HFFc6 (cell line): ENCODE results near the gene PPP1R12B. TPM values are rescaled to one million over a fixed set of nuclear protein-coding genes. Genes with fewer than 3 reads are reported as not detected.
"Not testable (repeated sequence)": the region's sequence is repeated elsewhere in the genome, so short reads cannot be mapped to it uniquely, and the experiment has no call there.

Source experiments
- DNase-seq: peaks from one replicate; pipeline ENCODE4 v3.0.0-alpha.2; 2018
- H3K27ac Mint-ChIP-seq: 2 replicates; pipeline ENCODE4 v1.8.0; 2020; ENCODE audit warnings: mild to moderate bottlenecking, mixed read lengths
- H3K27me3 Mint-ChIP-seq: 2 replicates; pipeline ENCODE4 v1.8.0; 2021; ENCODE audit warnings: mild to moderate bottlenecking, moderate library complexity, mixed read lengths; ENCODE audit not compliant: insufficient read depth
- H3K36me3 Mint-ChIP-seq: 2 replicates; pipeline ENCODE4 v1.8.0; 2021; ENCODE audit warnings: low read depth, mixed read lengths
- H3K4me1 Mint-ChIP-seq: 2 replicates; pipeline ENCODE4 v1.8.0; 2020; ENCODE audit warnings: low read depth, mixed read lengths
- H3K4me3 Mint-ChIP-seq: 2 replicates; pipeline ENCODE4 v1.8.0; 2020; ENCODE audit warnings: mild to moderate bottlenecking, moderate library complexity, mixed read lengths
- H3K9me3 Mint-ChIP-seq: 2 replicates; pipeline ENCODE4 v1.8.0; 2020; ENCODE audit warnings: mild to moderate bottlenecking, mixed read lengths
- total RNA-seq, 6 experiments: library from RNA; stranded (reverse); fragmentation: NEBNext Ultra II Directional; extraction: Animal tissue kit (Norgen Biotek cat#: 25700); gene quantifications; 2 replicates in 1 of 6; 3 replicates in 5 of 6; pipeline ENCODE4 v1.2.3, GENCODE V29; 2021
- TF ChIP-seq, protein P1 (sequence below): fragments of 200-600 bp; sonication (generic); IDR thresholded peaks from 2 replicates; pipeline ENCODE4 v1.5.0; 2021; ENCODE audit warnings: antibody characterized with exemption, mild to moderate bottlenecking

Gene PPP1R12B
- total RNA-seq, 6 experiments from 2014 or later: 5.3 to 9.9 (median 6.9) TPM

DNA sequence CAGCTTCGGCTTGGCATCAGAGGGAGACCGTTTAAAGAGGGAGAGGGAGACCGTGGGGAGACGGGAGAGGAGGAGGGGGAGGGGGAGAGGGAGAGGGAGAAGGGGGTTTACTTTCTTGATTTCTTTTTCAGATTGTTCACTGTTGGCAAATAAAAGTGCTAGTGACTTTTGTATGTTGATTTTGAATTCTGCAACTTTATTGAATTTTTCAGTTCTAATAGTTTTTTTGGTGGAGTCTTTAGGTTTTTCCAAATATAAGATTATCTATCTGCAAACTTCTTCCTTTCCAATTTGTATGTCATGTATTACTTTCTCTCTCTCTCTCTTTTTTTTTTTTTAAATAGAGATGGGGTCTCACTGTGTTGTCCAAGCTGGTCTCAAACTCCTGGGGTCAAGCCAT lies 104.0 kb downstream of the PPP1R12B start:
- Mint-ChIP-seq H3K27me3 (no peaks in the 10 kb centered on the region), H3K9me3 (no peaks in the 10 kb centered on the region), H3K4me3 (no peak overlapping the region), H3K36me3 (peaks cover 31% of the 10 kb centered on the region), H3K27ac (no peak overlapping the region), H3K4me1 (peaks cover 22% of the 10 kb centered on the region)
- TF ChIP-seq, protein P1, sequence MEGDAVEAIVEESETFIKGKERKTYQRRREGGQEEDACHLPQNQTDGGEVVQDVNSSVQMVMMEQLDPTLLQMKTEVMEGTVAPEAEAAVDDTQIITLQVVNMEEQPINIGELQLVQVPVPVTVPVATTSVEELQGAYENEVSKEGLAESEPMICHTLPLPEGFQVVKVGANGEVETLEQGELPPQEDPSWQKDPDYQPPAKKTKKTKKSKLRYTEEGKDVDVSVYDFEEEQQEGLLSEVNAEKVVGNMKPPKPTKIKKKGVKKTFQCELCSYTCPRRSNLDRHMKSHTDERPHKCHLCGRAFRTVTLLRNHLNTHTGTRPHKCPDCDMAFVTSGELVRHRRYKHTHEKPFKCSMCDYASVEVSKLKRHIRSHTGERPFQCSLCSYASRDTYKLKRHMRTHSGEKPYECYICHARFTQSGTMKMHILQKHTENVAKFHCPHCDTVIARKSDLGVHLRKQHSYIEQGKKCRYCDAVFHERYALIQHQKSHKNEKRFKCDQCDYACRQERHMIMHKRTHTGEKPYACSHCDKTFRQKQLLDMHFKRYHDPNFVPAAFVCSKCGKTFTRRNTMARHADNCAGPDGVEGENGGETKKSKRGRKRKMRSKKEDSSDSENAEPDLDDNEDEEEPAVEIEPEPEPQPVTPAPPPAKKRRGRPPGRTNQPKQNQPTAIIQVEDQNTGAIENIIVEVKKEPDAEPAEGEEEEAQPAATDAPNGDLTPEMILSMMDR: no peak
- DNase-seq: no peak

GRCh38 chr1:202456372-202457169 lies 108.1 kb downstream of the PPP1R12B start:
- Mint-ChIP-seq H3K4me3 (peak overlapping the region; percentile 70), H3K27ac (peak overlapping the region; percentile 95), H3K4me1 (peaks cover 53% of the 10 kb centered on the region), H3K36me3 (peaks cover 20% of the 10 kb centered on the region)
- H3K27me3 Mint-ChIP-seq, H3K9me3 Mint-ChIP-seq: not testable (repeated sequence)
- DNase-seq: peak; percentile 56

GRCh38 chr1:202458651-202459050 lies 110.2 kb downstream of the PPP1R12B start:
- H3K9me3 Mint-ChIP-seq, H3K4me3 Mint-ChIP-seq, H3K27me3 Mint-ChIP-seq, DNase-seq: not testable (repeated sequence)
- Mint-ChIP-seq H3K4me1 (peaks cover 53% of the 10 kb centered on the region), H3K27ac (peak overlapping the region; percentile 91; the same call in 1 of the 2 replicates), H3K36me3 (peaks cover 12% of the 10 kb centered on the region)

DNA sequence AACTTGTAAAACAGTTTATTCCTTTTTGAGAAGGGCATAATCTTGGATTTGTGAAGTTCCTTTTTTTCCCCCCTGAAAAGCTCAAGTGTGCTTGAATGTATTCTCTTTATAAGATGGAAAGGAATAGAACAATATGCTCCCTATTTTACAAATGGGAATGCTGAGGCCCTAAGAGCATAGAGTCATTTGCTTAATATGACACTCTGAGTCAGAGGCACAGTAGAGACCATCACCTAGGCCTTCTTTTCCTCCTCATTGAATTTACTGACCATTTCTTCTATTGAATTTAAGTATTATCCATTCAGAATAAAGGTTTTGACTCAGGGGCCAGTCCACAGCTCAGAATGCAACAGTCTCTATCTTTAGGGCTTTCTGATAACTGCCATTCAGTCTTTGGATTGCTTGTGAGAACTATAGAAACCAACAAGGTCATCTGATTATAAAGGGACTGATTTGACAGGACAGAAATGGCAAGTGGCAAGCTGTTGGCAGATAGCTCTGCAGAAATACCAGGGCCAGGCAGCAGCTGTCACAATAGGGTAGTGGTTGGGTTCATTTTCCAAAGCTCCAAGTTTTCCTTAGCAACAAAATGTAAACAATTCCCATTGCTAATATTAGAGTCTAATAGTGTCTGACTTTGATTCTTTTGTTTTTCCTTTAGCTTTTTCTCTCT lies 111.1 kb downstream of the PPP1R12B start:
- peaks cover 53% of the 10 kb centered on the region for H3K4me1 Mint-ChIP-seq
- peak overlapping the region; percentile 61 for H3K4me3 Mint-ChIP-seq
- peak overlapping the region; percentile 91 for H3K27ac Mint-ChIP-seq
- H3K27me3 Mint-ChIP-seq, DNase-seq, H3K9me3 Mint-ChIP-seq: not testable (repeated sequence)
- peaks cover 12% of the 10 kb centered on the region for H3K36me3 Mint-ChIP-seq

GRCh38 chr1:202460143-202460495 lies 111.6 kb downstream of the PPP1R12B start:
- not testable (repeated sequence) for H3K36me3 Mint-ChIP-seq, H3K27me3 Mint-ChIP-seq

DNA sequence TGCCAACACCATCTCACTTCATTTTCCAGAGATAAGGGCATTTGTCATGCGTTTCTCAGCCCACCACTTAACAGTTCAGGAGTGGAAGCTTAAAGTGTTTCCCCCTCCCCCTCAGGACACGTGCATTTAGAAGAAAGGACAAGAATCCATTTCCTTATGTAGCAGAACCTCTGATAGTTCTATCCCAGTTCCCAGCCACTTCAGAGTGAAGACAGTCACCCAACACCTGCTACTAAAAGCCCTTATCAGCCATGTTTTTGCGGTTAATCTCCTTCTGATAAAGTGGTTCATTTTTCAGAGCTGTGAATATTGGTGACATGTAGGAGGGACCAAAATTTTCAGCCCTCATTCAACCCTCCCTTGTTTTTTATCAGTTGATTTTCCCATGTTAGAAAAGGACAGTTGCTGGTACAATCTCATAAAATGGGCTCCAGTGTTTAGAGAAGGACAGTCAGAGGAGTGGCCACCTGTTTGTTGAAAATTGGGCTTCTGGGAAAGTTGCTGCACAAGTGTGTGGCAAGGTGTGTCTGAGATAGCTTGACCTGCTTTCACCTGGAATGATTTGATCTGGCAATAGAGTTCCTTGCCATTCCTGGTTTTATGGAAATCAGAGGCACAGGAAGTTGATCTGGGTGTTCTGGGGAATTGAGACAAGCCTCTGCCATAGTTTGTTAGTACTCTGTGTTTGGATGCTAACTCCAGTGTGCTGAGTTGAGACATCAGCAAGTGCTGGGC lies 114.0 kb downstream of the PPP1R12B start:
- peak overlapping the region; percentile 4; the same call in 1 of the 2 replicates for H3K27ac Mint-ChIP-seq
- TF ChIP-seq, protein P1: no peak
- no peaks in the 10 kb centered on the region for H3K9me3 Mint-ChIP-seq

More at GRCh38 chr1:202460143-202460495, 111.6 kb downstream of the PPP1R12B start:
- not testable (repeated sequence) for H3K9me3 Mint-ChIP-seq
- H3K27ac Mint-ChIP-seq: peak overlapping the region; percentile 91
- DNase-seq: peak; percentile 71
- peak overlapping the region; percentile 61 for H3K4me3 Mint-ChIP-seq
- peaks cover 57% of the 10 kb centered on the region for H3K4me1 Mint-ChIP-seq

DNA sequence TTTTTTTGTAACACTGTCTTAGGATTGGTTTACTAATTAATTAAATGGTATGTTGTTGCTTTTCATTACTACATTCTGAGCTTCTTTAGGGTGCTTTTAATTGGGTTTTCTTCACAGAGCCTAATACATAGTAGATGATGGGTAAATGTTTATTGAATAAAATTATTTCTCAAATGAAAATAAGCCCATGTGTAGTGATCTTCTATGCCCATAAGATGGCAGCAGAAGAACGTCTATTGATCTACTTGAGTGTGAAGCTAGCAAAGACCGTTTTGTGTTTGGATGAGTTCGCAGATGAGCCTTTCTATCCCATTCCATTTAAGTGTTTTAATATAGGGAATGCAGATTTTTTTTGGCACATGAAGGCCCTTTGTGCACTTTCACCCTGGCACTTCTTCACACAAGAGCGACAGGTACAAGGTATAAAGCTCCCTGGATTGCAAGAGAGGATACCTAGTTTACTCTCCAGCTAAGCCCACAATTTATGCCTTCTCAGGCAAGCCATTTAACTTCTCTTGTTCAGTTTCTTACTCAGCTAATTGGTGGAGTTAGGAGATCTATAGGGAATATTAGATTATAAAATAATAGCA lies 115.7 kb downstream of the PPP1R12B start:
- not testable (repeated sequence) for H3K4me3 Mint-ChIP-seq, H3K36me3 Mint-ChIP-seq, H3K9me3 Mint-ChIP-seq, H3K27ac Mint-ChIP-seq, H3K27me3 Mint-ChIP-seq
- DNase-seq: peak; percentile 7
- TF ChIP-seq, protein P1: peak; percentile 77
- peaks cover 48% of the 10 kb centered on the region for H3K4me1 Mint-ChIP-seq

More for the DNA sequence above, 114.0 kb downstream of the PPP1R12B start:
- Mint-ChIP-seq H3K4me1 (peaks cover 50% of the 10 kb centered on the region), H3K36me3 (no peaks in the 10 kb centered on the region), H3K27me3 (peaks cover 1% of the 10 kb centered on the region; the same call in 1 of the 2 replicates), H3K4me3 (no peak overlapping the region)
- no peak for DNase-seq

DNA sequence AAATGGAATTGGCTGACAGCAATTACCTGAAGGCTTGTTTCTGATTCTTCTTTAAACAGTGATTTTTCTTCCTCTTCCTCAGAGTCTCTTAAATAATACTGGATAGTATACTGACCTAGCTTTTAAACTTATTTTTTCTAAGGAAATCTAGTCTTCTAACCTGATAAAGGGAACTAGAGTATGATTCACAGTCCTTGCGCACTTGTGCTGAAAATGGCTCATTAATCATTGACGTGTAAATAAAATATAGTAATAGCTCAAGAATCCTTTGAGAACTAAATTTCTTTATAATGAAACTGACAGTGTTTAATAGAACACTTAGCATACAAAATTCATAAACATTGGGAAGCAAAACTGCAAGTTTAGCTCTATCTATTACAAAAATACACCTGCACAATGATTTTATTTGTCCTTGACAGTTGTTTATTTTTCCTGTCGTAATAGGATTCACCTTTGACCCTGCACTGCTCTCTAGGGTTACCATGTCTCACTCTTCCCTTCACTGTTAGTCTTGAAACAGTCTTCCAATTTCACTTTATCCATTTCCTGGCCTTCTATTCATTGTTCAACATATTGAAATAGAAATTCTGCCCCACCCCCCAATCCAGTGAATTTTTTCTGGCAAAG lies 117.3 kb downstream of the PPP1R12B start:
- not testable (repeated sequence) for DNase-seq
- H3K4me3 Mint-ChIP-seq: peak overlapping the region; percentile 6; the same call in 1 of the 2 replicates

GRCh38 chr1:202466339-202466738 lies 117.8 kb downstream of the PPP1R12B start:
- H3K9me3 Mint-ChIP-seq, H3K36me3 Mint-ChIP-seq, H3K27ac Mint-ChIP-seq, DNase-seq, H3K27me3 Mint-ChIP-seq: not testable (repeated sequence)
- peaks cover 28% of the 10 kb centered on the region for H3K4me1 Mint-ChIP-seq
- H3K4me3 Mint-ChIP-seq: peak overlapping the region; percentile 6; the same call in 1 of the 2 replicates

More for the DNA sequence above, 117.3 kb downstream of the PPP1R12B start:
- H3K27me3 Mint-ChIP-seq, H3K36me3 Mint-ChIP-seq, H3K9me3 Mint-ChIP-seq, H3K27ac Mint-ChIP-seq: not testable (repeated sequence)
- H3K4me1 Mint-ChIP-seq: peaks cover 33% of the 10 kb centered on the region
